ENCODE measurements around the gene IL31. TPM values are rescaled to one million over a fixed set of nuclear protein-coding genes. Genes with fewer than 3 reads are reported as not detected.

Gene IL31
- not detected in 2 replicates for total RNA-seq
- not detected in 2 replicates for polyA plus RNA-seq
- not detected in 2 replicates for polyA plus RNA-seq (2011; cell fraction: cytosol; rRNA removed)
- not detected in 2 replicates for polyA plus RNA-seq (2011; cell fraction: nucleus; rRNA removed)
- polyA plus RNA-seq (2012): not detected in 2 replicates
- not detected in 2 replicates for polyA minus RNA-seq
- not detected for polyA minus RNA-seq (2011; cell fraction: cytosol; rRNA and poly(A)+ RNA removed)
- not detected in 2 replicates for polyA minus RNA-seq (2011; cell fraction: nucleus; rRNA and poly(A)+ RNA removed)
- Bru-seq, nascent RNA: not detected
- BruChase-seq, experiment 1, labeled RNA remaining after a 6-hour chase: not detected
- not detected for BruChase-seq, experiment 2, labeled RNA remaining after a 2-hour chase
- long read RNA-seq: 0 reads

DNA sequence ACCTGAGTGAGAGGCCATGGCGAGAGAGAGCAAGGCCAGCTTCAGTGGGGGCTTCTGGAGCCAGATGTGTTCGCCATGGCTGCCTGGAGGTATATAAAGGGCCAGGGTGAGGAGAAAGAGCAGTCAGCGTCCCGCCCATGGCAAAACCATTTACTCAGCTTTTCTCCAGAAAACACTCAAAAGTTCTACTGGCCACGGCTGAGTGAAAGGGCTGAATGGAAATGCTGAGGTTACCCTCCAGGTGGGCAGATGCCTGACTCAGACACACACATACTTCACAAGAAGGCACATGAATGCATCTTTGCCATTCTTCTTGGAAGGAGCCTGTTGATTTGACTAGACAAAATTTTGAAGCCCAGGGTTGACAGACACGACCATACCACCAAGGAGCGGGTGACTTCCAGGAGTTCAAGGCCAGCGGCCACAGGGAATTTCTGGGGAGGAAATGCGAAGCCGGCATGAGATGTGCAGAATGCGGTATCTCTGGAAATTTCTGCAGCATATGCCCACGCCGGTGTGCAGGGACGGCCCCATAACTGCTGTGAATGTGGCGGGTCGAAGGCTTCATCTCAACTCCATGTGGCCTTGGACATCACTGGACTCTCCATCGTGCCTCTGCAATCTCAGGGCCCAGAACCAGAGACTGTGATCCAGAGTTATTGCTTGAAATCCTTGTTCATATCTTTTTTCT, at the start of gene IL31:
Gene IL31 (minus strand): TSS at position 67 of the 691 bp plus-strand sequence. CDS start 49 bp downstream, at position 18.
- no peak for FAIRE-seq
- Histone ChIP-seq H3K27me3 (ENCODE audit: control insufficient read depth in 2 of 2, insufficient read depth in 2 of 2, low read length in 2 of 2) (no peaks in the 10 kb centered on the region), H3K27ac (ENCODE audit: insufficient read depth, low read depth, low read length) (no peak within 1 kb of the TSS), H3K4me2 (ENCODE audit: insufficient read depth, low read length) (no peak within 1 kb of the TSS), H2AFZ (ENCODE audit: low read depth, low read length) (no peak within 1 kb of the TSS), H3K4me3 (replicated peaks in 1 of 3; ENCODE audit: insufficient read depth in 1 of 3, low read depth in 1 of 3, low read length in 3 of 3) (no peak within 1 kb of the TSS), H3K9me3 (replicated peaks; ENCODE audit: control insufficient read depth, insufficient read depth, low read length) (no peaks in the 10 kb centered on the region), H4K20me1 (replicated peaks; ENCODE audit: control insufficient read depth, extremely low read depth, insufficient read depth, low read length) (no peaks in the 10 kb centered on the region), H3K4me1 (ENCODE audit: control insufficient read depth, extremely low read depth, insufficient read depth, low read length) (no peaks in the 10 kb centered on the region), H3K9me1 (replicated peaks; ENCODE audit: control insufficient read depth, extremely low read depth, insufficient read depth, low read length) (no peaks in the 10 kb centered on the region), H3K79me2 (ENCODE audit: control insufficient read depth, insufficient read depth, low read length) (no peaks in the 10 kb centered on the region), H3K9ac (replicated peaks; ENCODE audit: extremely low read depth, insufficient read depth, low read length) (no peak within 1 kb of the TSS), H3K36me3 (ENCODE audit: control insufficient read depth in 2 of 2, extremely low read depth in 1 of 2, insufficient read depth in 2 of 2, low read length in 2 of 2) (no peaks in the 10 kb centered on the region)
- BruUV-seq (replicated peaks): no TSS peak
- TF ChIP-seq POLR2A (IDR thresholded peaks at IDR 0.05; ENCODE audit: low read depth, low read length) (no peak), FOS (IDR thresholded peaks at IDR 0.05; ENCODE audit: borderline replicate concordance, insufficient read depth, low read length) (no peak), POLR2AphosphoS5 (IDR thresholded peaks at IDR 0.05; ENCODE audit: insufficient read depth, low read depth, low read length) (no peak), JUN (IDR thresholded peaks at IDR 0.05; ENCODE audit: borderline replicate concordance, insufficient read depth, insufficient read length, low read depth) (no peak), GATA2 (IDR thresholded peaks at IDR 0.05; ENCODE audit: insufficient read depth, insufficient read length, low read depth, low read length) (no peak), MYC (IDR thresholded peaks at IDR 0.05; ENCODE audit: low read depth, low read length) (no peak), EZH2 (IDR thresholded peaks at IDR 0.05; ENCODE audit: borderline replicate concordance, low read depth, low read length, severe bottlenecking) (no peak)
- TF ChIP-seq, protein P1, sequence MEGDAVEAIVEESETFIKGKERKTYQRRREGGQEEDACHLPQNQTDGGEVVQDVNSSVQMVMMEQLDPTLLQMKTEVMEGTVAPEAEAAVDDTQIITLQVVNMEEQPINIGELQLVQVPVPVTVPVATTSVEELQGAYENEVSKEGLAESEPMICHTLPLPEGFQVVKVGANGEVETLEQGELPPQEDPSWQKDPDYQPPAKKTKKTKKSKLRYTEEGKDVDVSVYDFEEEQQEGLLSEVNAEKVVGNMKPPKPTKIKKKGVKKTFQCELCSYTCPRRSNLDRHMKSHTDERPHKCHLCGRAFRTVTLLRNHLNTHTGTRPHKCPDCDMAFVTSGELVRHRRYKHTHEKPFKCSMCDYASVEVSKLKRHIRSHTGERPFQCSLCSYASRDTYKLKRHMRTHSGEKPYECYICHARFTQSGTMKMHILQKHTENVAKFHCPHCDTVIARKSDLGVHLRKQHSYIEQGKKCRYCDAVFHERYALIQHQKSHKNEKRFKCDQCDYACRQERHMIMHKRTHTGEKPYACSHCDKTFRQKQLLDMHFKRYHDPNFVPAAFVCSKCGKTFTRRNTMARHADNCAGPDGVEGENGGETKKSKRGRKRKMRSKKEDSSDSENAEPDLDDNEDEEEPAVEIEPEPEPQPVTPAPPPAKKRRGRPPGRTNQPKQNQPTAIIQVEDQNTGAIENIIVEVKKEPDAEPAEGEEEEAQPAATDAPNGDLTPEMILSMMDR (IDR thresholded peaks at IDR 0.05; ENCODE audit: extremely low read depth in 1 of 2, insufficient read depth in 1 of 2, low read depth in 1 of 2, low read length in 2 of 2): no peak
- TF ChIP-seq, protein P2, sequence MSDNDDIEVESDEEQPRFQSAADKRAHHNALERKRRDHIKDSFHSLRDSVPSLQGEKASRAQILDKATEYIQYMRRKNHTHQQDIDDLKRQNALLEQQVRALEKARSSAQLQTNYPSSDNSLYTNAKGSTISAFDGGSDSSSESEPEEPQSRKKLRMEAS (IDR thresholded peaks at IDR 0.05; ENCODE audit: insufficient read depth, insufficient read length): no peak
- POLR2A ChIA-PET: no interaction called here
- CTCF ChIA-PET: no interaction called here
- no peak for DNase-seq (ENCODE audit: low read depth, low spot score)
- intact Hi-C loops (cut with micrococcal nuclease): no loop called here
- dilution Hi-C loops (cut with MboI; ENCODE audit: extremely low pct_ligation_motif_present, low sequenced_read_pairs): no loop called here

All from endothelial cell of umbilical vein (primary cell).